Breast epithelium (tissue), 3 donors: ENCODE results near the gene LDLRAD4.

Experiments used
- CTCF ChIP-seq, 3 donors: fragments of 450-650 bp; IDR thresholded peaks; one replicate each; pipeline ENCODE4 v1.5.1; 2016 to 2017; ENCODE audit warnings: antibody characterized with exemption in 3 of 3, mild to moderate bottlenecking in 3 of 3, moderate library complexity in 3 of 3
- POLR2A ChIP-seq: fragments of 450-650 bp; IDR thresholded peaks from one replicate; pipeline ENCODE4 v1.6.1; 2016; ENCODE audit warnings: antibody characterized with exemption, mild to moderate bottlenecking, moderate library complexity

GRCh38 chr18:13481331-13481730 is 262.8 kb downstream of the LDLRAD4 start:
- TF ChIP-seq CTCF (IDR thresholded peaks at IDR 0.05) (no peak), POLR2A (no peak)
